Upper lobe of right lung (tissue), 1 donor: ENCODE results near the gene GARIN5B. TPM values are rescaled to one million over a fixed set of nuclear protein-coding genes. Genes with fewer than 3 reads are reported as not detected.

Experiments
- ATAC-seq: fragments of 200-7000 bp; cut with Tn5 transposase; one replicate; pipeline ENCODE4 v1.9.1; 2020; ENCODE audit warnings: mild to moderate bottlenecking, moderate library complexity
- DNase-seq: peaks from one replicate; pipeline ENCODE4 v3.0.0-alpha.2; 2020
- H3K27ac ChIP-seq: fragments of 200-600 bp; one replicate; pipeline ENCODE4 v1.8.0; 2022
- H3K27me3 ChIP-seq: fragments of 200-600 bp; one replicate; pipeline ENCODE4 v1.8.0; 2022; ENCODE audit warnings: mild to moderate bottlenecking
- H3K36me3 ChIP-seq: fragments of 200-600 bp; one replicate; pipeline ENCODE4 v1.8.0; 2022
- H3K4me1 ChIP-seq: fragments of 200-600 bp; one replicate; pipeline ENCODE4 v1.8.0; 2022
- H3K4me3 ChIP-seq: fragments of 200-600 bp; one replicate; pipeline ENCODE4 v1.8.0; 2022; ENCODE audit warnings: mild to moderate bottlenecking
- H3K9me3 ChIP-seq: fragments of 200-600 bp; one replicate; pipeline ENCODE4 v1.8.0; 2022
- CTCF ChIP-seq: fragments of 200-600 bp; IDR thresholded peaks from one replicate; pipeline ENCODE4 v1.8.0; 2022; ENCODE audit warnings: antibody characterized with exemption
- intact Hi-C: fragments of 100-400 bp; cut with DNase I; formaldehyde crosslinking; loops from one replicate; pipeline ENCODE4 v1.11.0; 2022
- total RNA-seq: library from RNA; stranded (reverse); fragmentation: NEBNext Ultra II Directional; extraction: Animal tissue kit (Norgen Biotek cat#: 25700); gene quantifications from one replicate; pipeline ENCODE4 v1.2.1, GENCODE V29; 2021
- donor health status: DM: no; HTN: yes; CAD: no; lungs with severe emphysema.

The GARIN5B gene
- total RNA-seq, 1 donor from 2014 or later, result not detected

- H3K36me3 ChIP-seq, result no peaks in the 10 kb centered on the region
- DNase-seq (no peak), ATAC-seq (peak; percentile 17)
- no peak overlapping the region for H3K27ac ChIP-seq
- no peak for TF ChIP-seq CTCF
- H3K4me3 ChIP-seq, result no peak overlapping the region
- intact Hi-C loops, result no loop called here
- H3K27me3 ChIP-seq, result peaks cover 66% of the 10 kb centered on the region
- H3K9me3 ChIP-seq, result no peaks in the 10 kb centered on the region
- peaks cover 5% of the 10 kb centered on the region for H3K4me1 ChIP-seq
Observed at GRCh38 chr19:55369653-55370304, 6.7 kb upstream of the GARIN5B start.

- DNase-seq, result no peak
- intact Hi-C loops, result no loop called here
- no peak for TF ChIP-seq CTCF
- Histone ChIP-seq H3K4me1 (peaks cover 5% of the 10 kb centered on the region), H3K27me3 (peaks cover 58% of the 10 kb centered on the region), H3K27ac (no peak overlapping the region), H3K9me3 (no peaks in the 10 kb centered on the region), H3K36me3 (no peaks in the 10 kb centered on the region), H3K4me3 (peak overlapping the region; percentile 19)
- ATAC-seq, result peak; percentile 79
Observed at GRCh38 chr19:55368701-55369563, 5.9 kb upstream of the GARIN5B start.

GRCh38 chr19:55368106-55368505 is 5.0 kb upstream of the GARIN5B start:
- Histone ChIP-seq H3K27me3 (peaks cover 54% of the 10 kb centered on the region), H3K4me3 (no peak overlapping the region), H3K27ac (no peak overlapping the region), H3K9me3 (no peaks in the 10 kb centered on the region), H3K36me3 (no peaks in the 10 kb centered on the region), H3K4me1 (peaks cover 5% of the 10 kb centered on the region)
- no peak for TF ChIP-seq CTCF
- ATAC-seq, result no peak
- intact Hi-C loops, result no loop called here
- no peak for DNase-seq

- Histone ChIP-seq H3K9me3 (no peaks in the 10 kb centered on the region), H3K27me3 (peaks cover 41% of the 10 kb centered on the region), H3K4me3 (no peak overlapping the region), H3K4me1 (peaks cover 5% of the 10 kb centered on the region), H3K36me3 (no peaks in the 10 kb centered on the region), H3K27ac (no peak overlapping the region)
- no peak for TF ChIP-seq CTCF
- DNase-seq (no peak), ATAC-seq (no peak)
- intact Hi-C loops, result no loop called here
Observed at GRCh38 chr19:55366790-55367189, 3.7 kb upstream of the GARIN5B start.

GRCh38 chr19:55365964-55366363 is 2.9 kb upstream of the GARIN5B start:
- H3K4me1 ChIP-seq, result peaks cover 5% of the 10 kb centered on the region
- no peak for TF ChIP-seq CTCF
- no peaks in the 10 kb centered on the region for H3K36me3 ChIP-seq
- ATAC-seq (no peak), DNase-seq (no peak)
- H3K27ac ChIP-seq, result no peak overlapping the region
- no peaks in the 10 kb centered on the region for H3K9me3 ChIP-seq
- intact Hi-C loops, result no loop called here
- H3K27me3 ChIP-seq, result peaks cover 33% of the 10 kb centered on the region
- no peak overlapping the region for H3K4me3 ChIP-seq
